ENCODE measurements around the gene RPTOR. TPM values are rescaled to one million over a fixed set of nuclear protein-coding genes. Genes with fewer than 3 reads are reported as not detected.

The RPTOR gene
- total RNA-seq, 1 experiment from 2014 or later, result 58.0 TPM

DNA sequence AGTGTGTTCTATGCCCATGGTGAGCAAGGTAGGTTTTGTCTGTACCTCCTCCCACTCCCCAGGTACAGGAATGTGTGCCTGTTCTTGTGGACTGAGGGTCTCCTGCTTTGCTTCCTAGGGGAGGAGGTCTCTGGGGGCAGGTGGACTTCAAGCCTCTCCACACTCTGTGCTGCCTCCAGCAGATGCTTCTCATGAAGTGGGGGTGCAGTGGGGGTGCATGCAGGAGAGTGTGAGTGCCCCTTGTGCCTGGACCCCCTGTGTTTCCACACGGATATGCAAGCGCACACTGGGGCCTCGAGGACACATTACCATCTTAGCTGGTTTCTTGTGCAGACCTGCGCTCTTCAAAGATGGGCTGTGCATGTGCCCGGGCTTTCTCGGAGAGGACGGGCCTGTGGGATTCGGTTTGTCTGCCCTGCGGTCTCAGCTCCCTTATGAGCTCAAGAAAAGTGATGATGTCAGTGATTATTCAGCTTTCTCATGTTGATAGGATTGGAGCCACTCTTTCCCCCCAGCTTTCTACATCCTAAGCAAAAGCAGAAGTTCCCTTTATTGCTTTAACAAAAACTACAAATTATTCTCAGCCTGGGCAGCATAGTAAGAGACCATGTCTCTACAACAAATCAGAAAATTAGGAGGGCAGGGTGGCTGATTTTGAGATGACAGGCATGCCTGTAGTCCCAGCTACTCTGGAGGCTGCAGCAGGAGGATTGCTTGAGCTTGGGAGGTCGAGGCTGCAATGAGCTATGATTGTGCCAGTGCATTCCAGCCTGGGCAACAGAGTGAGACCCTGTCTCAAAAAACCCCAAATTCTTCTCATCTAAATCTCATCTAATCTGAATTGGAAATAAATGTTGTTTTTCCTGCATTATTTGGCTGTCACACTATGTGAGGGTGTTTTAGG is 86.8 kb downstream of the RPTOR start:
- in situ Hi-C loops (cut with HindIII; ENCODE audit: low pct_unique_long_range_greater_than_20kb, low sequenced_read_pairs), result no loop called here
- CTCF ChIA-PET, result no interaction called here

DNA sequence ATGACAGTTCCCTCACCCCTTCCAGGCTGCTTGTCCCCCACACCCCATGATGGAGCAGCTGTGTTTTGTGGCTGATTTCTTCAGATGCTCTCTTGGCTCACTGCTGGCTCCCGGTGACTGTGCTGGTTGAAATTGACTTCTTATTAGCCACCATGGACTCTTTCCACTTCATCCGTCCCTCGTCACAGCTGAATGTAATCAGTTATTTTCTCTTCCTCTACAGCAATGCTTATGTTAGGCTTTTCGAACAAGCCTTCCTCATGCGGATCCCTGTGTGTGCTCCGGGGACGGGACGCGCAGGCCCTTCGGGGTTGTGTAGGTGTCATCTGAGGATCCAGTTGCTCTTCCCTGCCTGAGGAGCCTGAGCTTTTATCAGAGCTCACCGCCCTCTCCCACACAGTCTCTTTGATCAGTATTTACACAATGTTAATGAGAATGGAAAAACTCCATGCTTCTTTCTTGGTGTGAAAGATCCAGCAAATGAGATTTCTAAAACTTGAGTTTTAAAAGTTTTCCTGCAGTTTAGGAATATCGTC is 87.5 kb downstream of the RPTOR start:
- Histone ChIP-seq H3K27me3 (ENCODE audit: control insufficient read depth, insufficient read depth, low read length) (no peaks in the 10 kb centered on the region), H3K27ac (ENCODE audit: low read length) (no peak overlapping the region), H3K36me3 (ENCODE audit: control insufficient read depth, insufficient read depth, low read length) (no peaks in the 10 kb centered on the region), H3K4me3 (ENCODE audit: low read depth in 2 of 2, low read length in 2 of 2) (no peak overlapping the region), H3K4me1 (ENCODE audit: control insufficient read depth, insufficient read depth, low read length) (no peaks in the 10 kb centered on the region), H3K9me3 (ENCODE audit: control insufficient read depth, insufficient read depth, low read depth, low read length) (no peaks in the 10 kb centered on the region)
- ATAC-seq, result no peak
- in situ Hi-C loops (cut with HindIII; ENCODE audit: low pct_unique_long_range_greater_than_20kb, low sequenced_read_pairs) (no loop called here), intact Hi-C loops (cut with micrococcal nuclease; ENCODE audit: unreplicated experiment) (no loop called here)
- DNase-seq (ENCODE audit: low read depth, low spot score), result no peak
- BruUV-seq (replicated peaks), result no TSS peak
- POLR2A ChIA-PET, result no interaction called here
- CTCF ChIA-PET, result no interaction called here
- no peak for TF ChIP-seq TCF7L2 (IDR thresholded peaks at IDR 0.05; ENCODE audit: low read depth, low read length)
- no peak for TF ChIP-seq POLR2AphosphoS5 (IDR thresholded peaks at IDR 0.05; ENCODE audit: low read depth, low read length)
- TF ChIP-seq, protein P1, sequence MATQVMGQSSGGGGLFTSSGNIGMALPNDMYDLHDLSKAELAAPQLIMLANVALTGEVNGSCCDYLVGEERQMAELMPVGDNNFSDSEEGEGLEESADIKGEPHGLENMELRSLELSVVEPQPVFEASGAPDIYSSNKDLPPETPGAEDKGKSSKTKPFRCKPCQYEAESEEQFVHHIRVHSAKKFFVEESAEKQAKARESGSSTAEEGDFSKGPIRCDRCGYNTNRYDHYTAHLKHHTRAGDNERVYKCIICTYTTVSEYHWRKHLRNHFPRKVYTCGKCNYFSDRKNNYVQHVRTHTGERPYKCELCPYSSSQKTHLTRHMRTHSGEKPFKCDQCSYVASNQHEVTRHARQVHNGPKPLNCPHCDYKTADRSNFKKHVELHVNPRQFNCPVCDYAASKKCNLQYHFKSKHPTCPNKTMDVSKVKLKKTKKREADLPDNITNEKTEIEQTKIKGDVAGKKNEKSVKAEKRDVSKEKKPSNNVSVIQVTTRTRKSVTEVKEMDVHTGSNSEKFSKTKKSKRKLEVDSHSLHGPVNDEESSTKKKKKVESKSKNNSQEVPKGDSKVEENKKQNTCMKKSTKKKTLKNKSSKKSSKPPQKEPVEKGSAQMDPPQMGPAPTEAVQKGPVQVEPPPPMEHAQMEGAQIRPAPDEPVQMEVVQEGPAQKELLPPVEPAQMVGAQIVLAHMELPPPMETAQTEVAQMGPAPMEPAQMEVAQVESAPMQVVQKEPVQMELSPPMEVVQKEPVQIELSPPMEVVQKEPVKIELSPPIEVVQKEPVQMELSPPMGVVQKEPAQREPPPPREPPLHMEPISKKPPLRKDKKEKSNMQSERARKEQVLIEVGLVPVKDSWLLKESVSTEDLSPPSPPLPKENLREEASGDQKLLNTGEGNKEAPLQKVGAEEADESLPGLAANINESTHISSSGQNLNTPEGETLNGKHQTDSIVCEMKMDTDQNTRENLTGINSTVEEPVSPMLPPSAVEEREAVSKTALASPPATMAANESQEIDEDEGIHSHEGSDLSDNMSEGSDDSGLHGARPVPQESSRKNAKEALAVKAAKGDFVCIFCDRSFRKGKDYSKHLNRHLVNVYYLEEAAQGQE (IDR thresholded peaks at IDR 0.05; ENCODE audit: insufficient read depth in 1 of 2, low read depth in 2 of 2, low read length in 1 of 2), result no peak
- TF ChIP-seq CTCF (IDR thresholded peaks at IDR 0.05), result no peak
- TF ChIP-seq SIN3A (IDR thresholded peaks at IDR 0.05; ENCODE audit: borderline replicate concordance, insufficient read depth, low read depth, low read length), result no peak

More for the DNA sequence above, 86.8 kb downstream of the RPTOR start:
- POLR2A ChIA-PET, result no interaction called here
- DNase-seq (ENCODE audit: low read depth, low spot score) (no peak), ATAC-seq (no peak)
- no TSS peak for BruUV-seq (replicated peaks)
- TF ChIP-seq SIN3A (IDR thresholded peaks at IDR 0.05; ENCODE audit: borderline replicate concordance, insufficient read depth, low read depth, low read length) (no peak), TCF7L2 (IDR thresholded peaks at IDR 0.05; ENCODE audit: low read depth, low read length) (no peak)
- TF ChIP-seq, protein P1 (IDR thresholded peaks at IDR 0.05; ENCODE audit: insufficient read depth in 1 of 2, low read depth in 2 of 2, low read length in 1 of 2), result no peak
- Histone ChIP-seq H3K9me3 (ENCODE audit: control insufficient read depth, insufficient read depth, low read depth, low read length) (no peaks in the 10 kb centered on the region), H3K27ac (ENCODE audit: low read length) (no peak overlapping the region), H3K4me3 (ENCODE audit: low read depth in 2 of 2, low read length in 2 of 2) (no peak overlapping the region), H3K36me3 (ENCODE audit: control insufficient read depth, insufficient read depth, low read length) (no peaks in the 10 kb centered on the region), H3K27me3 (ENCODE audit: control insufficient read depth, insufficient read depth, low read length) (no peaks in the 10 kb centered on the region), H3K4me1 (ENCODE audit: control insufficient read depth, insufficient read depth, low read length) (no peaks in the 10 kb centered on the region)
- intact Hi-C loops (cut with micrococcal nuclease; ENCODE audit: unreplicated experiment), result no loop called here
